ENCODE data around the gene ZNF138. TPM values are rescaled to one million over a fixed set of nuclear protein-coding genes. Genes with fewer than 3 reads are reported as not detected.
"Not testable (repeated sequence)": the region's sequence is repeated elsewhere in the genome, so short reads cannot be mapped to it uniquely, and the experiment has no call there.

Gene ZNF138
- total RNA-seq, 1 experiment from 2014 or later, result 9.2 TPM

- Histone ChIP-seq H3K36me3 (ENCODE audit: insufficient read depth, low read length, poor library complexity, severe bottlenecking) (no peaks in the 10 kb centered on the region), H3K27ac (ENCODE audit: low read depth, low read length, poor library complexity, severe bottlenecking) (no peak overlapping the region), H3K4me1 (ENCODE audit: insufficient read depth, low read length, poor library complexity, severe bottlenecking) (no peaks in the 10 kb centered on the region), H3K27me3 (replicated peaks; ENCODE audit: insufficient read depth, low read depth, low read length, poor library complexity) (no peaks in the 10 kb centered on the region), H3K4me3 (ENCODE audit: low read depth, low read length, poor library complexity, severe bottlenecking) (no peak overlapping the region), H3K9me3 (ENCODE audit: low read depth, low read length, poor library complexity, severe bottlenecking) (no peaks in the 10 kb centered on the region)
- TF ChIP-seq CTCF (conservative IDR thresholded peaks at IDR 0.05; ENCODE audit: low read depth, low read length) (no peak), EZH2 (IDR thresholded peaks at IDR 0.05; ENCODE audit: borderline replicate concordance, low read depth, low read length, poor library complexity, severe bottlenecking) (no peak)
- intact Hi-C loops (cut with micrococcal nuclease; ENCODE audit: unreplicated experiment), result no loop called here
- no peak for DNase-seq (ENCODE audit: low spot score)
- ChIA-PET POLR2A (ENCODE audit: low non-redundant PET) (no interaction called here), CTCF (no interaction called here)
- BruUV-seq (replicated peaks), result no TSS peak
These were observed 68.8 kb downstream of the ZNF138 start for GRCh38 chr7:64863021-64863420.

GRCh38 chr7:64863530-64863929 is 69.3 kb downstream of the ZNF138 start:
- H3K4me3 ChIP-seq (ENCODE audit: low read depth, low read length, poor library complexity, severe bottlenecking); DNase-seq (ENCODE audit: low spot score); H3K36me3 ChIP-seq (ENCODE audit: insufficient read depth, low read length, poor library complexity, severe bottlenecking); CTCF ChIA-PET; intact Hi-C loops (cut with micrococcal nuclease; ENCODE audit: unreplicated experiment); H3K4me1 ChIP-seq (ENCODE audit: insufficient read depth, low read length, poor library complexity, severe bottlenecking); H3K27me3 ChIP-seq (replicated peaks; ENCODE audit: insufficient read depth, low read depth, low read length, poor library complexity); POLR2A ChIA-PET (ENCODE audit: low non-redundant PET); BruUV-seq (replicated peaks); H3K27ac ChIP-seq (ENCODE audit: low read depth, low read length, poor library complexity, severe bottlenecking); H3K9me3 ChIP-seq (ENCODE audit: low read depth, low read length, poor library complexity, severe bottlenecking): not testable (repeated sequence)

GRCh38 chr7:64863969-64864368 is 69.7 kb downstream of the ZNF138 start:
- no TSS peak for BruUV-seq (replicated peaks)
- CTCF ChIA-PET, result no interaction called here
- no peaks in the 10 kb centered on the region for H3K4me1 ChIP-seq (ENCODE audit: insufficient read depth, low read length, poor library complexity, severe bottlenecking)
- TF ChIP-seq CTCF (conservative IDR thresholded peaks at IDR 0.05; ENCODE audit: low read depth, low read length), result no peak
- no peak for TF ChIP-seq EZH2 (IDR thresholded peaks at IDR 0.05; ENCODE audit: borderline replicate concordance, low read depth, low read length, poor library complexity, severe bottlenecking)
- POLR2A ChIA-PET (ENCODE audit: low non-redundant PET), result no interaction called here
- no peaks in the 10 kb centered on the region for H3K27me3 ChIP-seq (replicated peaks; ENCODE audit: insufficient read depth, low read depth, low read length, poor library complexity)
- H3K4me3 ChIP-seq (ENCODE audit: low read depth, low read length, poor library complexity, severe bottlenecking), result no peak overlapping the region
- H3K27ac ChIP-seq (ENCODE audit: low read depth, low read length, poor library complexity, severe bottlenecking), result no peak overlapping the region
- H3K9me3 ChIP-seq (ENCODE audit: low read depth, low read length, poor library complexity, severe bottlenecking), result no peaks in the 10 kb centered on the region
- intact Hi-C loops (cut with micrococcal nuclease; ENCODE audit: unreplicated experiment), result no loop called here
- no peaks in the 10 kb centered on the region for H3K36me3 ChIP-seq (ENCODE audit: insufficient read depth, low read length, poor library complexity, severe bottlenecking)
- DNase-seq (ENCODE audit: low spot score), result no peak

GRCh38 chr7:64867863-64868440 is 73.7 kb downstream of the ZNF138 start:
- ChIA-PET CTCF (no interaction called here), POLR2A (ENCODE audit: low non-redundant PET) (no interaction called here)
- Histone ChIP-seq H3K4me3 (ENCODE audit: low read depth, low read length, poor library complexity, severe bottlenecking) (no peak overlapping the region), H3K9me3 (ENCODE audit: low read depth, low read length, poor library complexity, severe bottlenecking) (no peaks in the 10 kb centered on the region), H3K4me1 (ENCODE audit: insufficient read depth, low read length, poor library complexity, severe bottlenecking) (no peaks in the 10 kb centered on the region), H3K36me3 (ENCODE audit: insufficient read depth, low read length, poor library complexity, severe bottlenecking) (no peaks in the 10 kb centered on the region), H3K27ac (ENCODE audit: low read depth, low read length, poor library complexity, severe bottlenecking) (no peak overlapping the region), H3K27me3 (replicated peaks; ENCODE audit: insufficient read depth, low read depth, low read length, poor library complexity) (no peaks in the 10 kb centered on the region)
- no peak for TF ChIP-seq CTCF (conservative IDR thresholded peaks at IDR 0.05; ENCODE audit: low read depth, low read length)
- no peak for TF ChIP-seq EZH2 (IDR thresholded peaks at IDR 0.05; ENCODE audit: borderline replicate concordance, low read depth, low read length, poor library complexity, severe bottlenecking)
- BruUV-seq (replicated peaks), result no TSS peak
- DNase-seq (ENCODE audit: low spot score), result no peak
- intact Hi-C loops (cut with micrococcal nuclease; ENCODE audit: unreplicated experiment), result no loop called here
